Choroid plexus epithelial cell (primary cell): ENCODE data around the gene FOXD4.
"Not testable (repeated sequence)": the region's sequence is repeated elsewhere in the genome, so short reads cannot be mapped to it uniquely, and the experiment has no call there.

ENCODE experiments used
- DNase-seq: peaks from one replicate; pipeline ENCODE4 v3.0.0-alpha.2; 2010; ENCODE audit warnings: low read depth
- H3K4me3 ChIP-seq: 2 replicates; pipeline ENCODE4 v1.5.1; 2011; ENCODE audit warnings: low read depth, mild to moderate bottlenecking, control low read depth, low read length, moderate library complexity

The FOXD4 gene

DNA sequence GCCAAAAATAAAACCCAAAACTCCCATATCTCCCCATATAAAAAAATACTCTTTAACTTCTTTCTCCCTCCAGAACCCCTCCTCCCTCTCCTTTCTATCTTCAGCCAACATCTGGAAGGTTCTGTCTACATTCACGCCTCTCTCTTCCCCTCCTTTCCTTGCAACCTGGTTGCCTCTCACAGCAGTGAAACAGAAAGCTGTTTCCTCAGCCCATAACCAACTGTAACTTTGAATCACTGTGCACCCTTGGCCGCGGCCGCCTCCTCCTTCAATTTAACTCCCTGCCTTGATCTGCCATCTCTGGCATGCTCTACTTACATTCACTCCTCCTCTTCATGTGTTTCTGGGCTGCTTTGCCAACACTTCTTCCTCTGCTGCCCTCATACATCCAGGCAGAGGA lies 23.2 kb downstream of the FOXD4 start:
- H3K4me3 ChIP-seq, DNase-seq: not testable (repeated sequence)

DNA sequence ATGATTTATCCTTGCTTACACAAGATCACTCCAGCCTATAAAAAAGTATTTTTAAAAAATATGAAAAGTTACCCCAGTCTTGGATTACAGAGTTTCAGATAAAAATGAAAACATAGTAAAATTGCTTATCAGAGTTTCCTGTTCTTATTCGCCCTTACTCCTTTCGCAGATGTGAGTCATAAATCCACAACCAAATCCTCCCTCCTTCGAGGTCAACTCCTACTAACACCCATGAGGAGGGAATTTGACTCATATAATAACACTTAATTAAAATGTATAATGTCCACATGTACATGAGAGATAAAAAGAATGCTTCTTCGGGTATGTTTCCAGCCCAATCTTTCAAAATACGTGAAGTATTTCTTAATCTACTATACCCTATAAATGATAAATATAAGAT lies 23.9 kb downstream of the FOXD4 start:
- not testable (repeated sequence) for H3K4me3 ChIP-seq, DNase-seq

DNA sequence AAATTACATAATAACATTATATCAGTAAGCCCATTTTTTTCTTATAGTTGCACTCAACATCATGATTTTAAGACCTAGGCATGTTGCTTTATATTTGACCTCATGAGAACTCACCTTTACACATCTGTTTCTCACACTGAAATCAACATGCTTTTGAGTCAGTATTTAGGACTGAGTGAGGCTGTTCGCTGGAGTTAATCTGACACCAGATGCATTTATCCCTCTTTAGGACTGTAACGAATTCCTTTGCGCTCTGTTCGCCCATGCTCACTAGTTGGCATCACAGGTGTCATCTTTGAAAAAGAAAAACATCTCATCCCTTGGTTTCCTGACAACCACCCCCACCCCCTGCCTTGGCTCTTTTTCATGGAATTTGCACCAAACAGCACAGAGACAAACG lies 24.3 kb downstream of the FOXD4 start:
- H3K4me3 ChIP-seq, DNase-seq: not testable (repeated sequence)

- DNase-seq, H3K4me3 ChIP-seq: not testable (repeated sequence)
Observed at GRCh38 chr9:90851-91250, 27.4 kb downstream of the FOXD4 start.

DNA sequence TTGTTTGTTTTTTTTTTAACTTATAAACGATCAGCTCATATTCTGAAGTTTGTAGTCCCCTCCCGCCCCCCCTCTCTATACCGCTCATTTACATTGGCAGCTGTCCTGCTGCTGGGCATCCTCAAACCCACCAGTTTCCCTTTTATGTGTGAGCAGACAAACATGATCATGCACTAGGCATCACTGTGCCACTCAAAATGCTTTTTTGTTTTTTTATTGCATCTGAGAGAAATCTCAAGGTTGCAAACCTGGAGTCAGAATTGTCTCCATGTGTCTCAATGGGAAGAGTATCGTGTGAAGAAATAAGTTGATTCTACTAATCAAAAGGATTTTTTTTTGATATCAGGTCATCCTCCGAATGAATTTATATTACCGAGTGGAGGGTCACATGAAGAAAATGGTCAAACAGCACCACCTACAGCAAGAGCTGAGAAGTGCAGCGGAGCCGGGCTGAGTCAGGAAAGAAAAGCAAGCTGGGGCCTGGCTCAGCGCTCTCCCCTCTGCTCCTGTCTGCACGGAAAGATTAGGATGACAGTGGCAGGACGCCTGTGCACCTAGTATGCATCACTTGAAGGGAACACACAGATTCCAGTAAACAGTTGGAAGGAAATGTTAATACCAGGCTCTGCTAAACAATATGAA lies 29.7 kb downstream of the FOXD4 start:
- H3K4me3 ChIP-seq, DNase-seq: not testable (repeated sequence)

- not testable (repeated sequence) for DNase-seq
Observed at GRCh38 chr9:87860-88259, 30.4 kb downstream of the FOXD4 start.

GRCh38 chr9:87105-87504 lies 31.1 kb downstream of the FOXD4 start:
- H3K4me3 ChIP-seq, DNase-seq: not testable (repeated sequence)

More at GRCh38 chr9:87860-88259, 30.4 kb downstream of the FOXD4 start:
- not testable (repeated sequence) for H3K4me3 ChIP-seq

GRCh38 chr9:86697-87096 lies 31.5 kb downstream of the FOXD4 start:
- H3K4me3 ChIP-seq, DNase-seq: not testable (repeated sequence)

DNA sequence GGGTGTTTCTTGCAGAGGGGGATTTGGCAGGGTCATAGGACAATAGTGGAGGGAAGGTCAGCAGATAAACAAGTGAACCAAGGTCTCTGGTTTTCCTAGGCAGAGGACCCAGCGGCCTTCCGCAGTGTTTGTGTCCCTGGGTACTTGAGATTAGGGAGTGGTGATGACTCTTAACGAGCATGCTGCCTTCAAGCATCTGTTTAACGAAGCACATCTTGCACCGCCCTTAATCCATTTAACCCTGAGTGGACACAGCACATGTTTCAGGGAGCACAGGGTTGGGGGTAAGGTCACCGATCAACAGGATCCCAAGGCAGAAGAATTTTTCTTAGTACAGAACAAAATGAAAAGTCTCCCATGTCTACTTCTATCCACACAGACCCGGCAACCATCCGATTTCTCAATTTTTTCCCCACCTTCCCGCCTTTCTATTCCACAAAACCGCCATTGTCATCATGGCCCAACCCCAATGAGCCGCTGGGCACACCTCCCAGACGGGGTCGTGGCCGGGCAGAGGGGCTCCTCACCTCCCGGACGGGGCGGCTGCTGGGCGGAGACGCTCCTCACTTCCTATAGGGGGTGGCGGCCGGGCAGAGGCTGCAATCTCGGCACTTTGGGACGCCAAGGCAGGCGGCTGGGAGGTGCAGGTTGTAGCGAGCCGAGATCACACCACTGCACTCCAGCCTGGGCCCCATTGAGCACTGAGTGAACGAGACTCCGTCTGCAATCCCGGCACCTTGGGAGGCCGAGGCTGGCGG lies 35.1 kb downstream of the FOXD4 start:
- DNase-seq, H3K4me3 ChIP-seq: not testable (repeated sequence)

GRCh38 chr9:78333-78732 lies 39.9 kb downstream of the FOXD4 start:
- not testable (repeated sequence) for H3K4me3 ChIP-seq, DNase-seq

- H3K4me3 ChIP-seq, DNase-seq: not testable (repeated sequence)
Observed at GRCh38 chr9:76389-76788, 41.8 kb downstream of the FOXD4 start.

- peak overlapping the region; percentile 51 for H3K4me3 ChIP-seq
- not testable (repeated sequence) for DNase-seq
Observed at GRCh38 chr9:73900-74525, 44.2 kb downstream of the FOXD4 start.

DNA sequence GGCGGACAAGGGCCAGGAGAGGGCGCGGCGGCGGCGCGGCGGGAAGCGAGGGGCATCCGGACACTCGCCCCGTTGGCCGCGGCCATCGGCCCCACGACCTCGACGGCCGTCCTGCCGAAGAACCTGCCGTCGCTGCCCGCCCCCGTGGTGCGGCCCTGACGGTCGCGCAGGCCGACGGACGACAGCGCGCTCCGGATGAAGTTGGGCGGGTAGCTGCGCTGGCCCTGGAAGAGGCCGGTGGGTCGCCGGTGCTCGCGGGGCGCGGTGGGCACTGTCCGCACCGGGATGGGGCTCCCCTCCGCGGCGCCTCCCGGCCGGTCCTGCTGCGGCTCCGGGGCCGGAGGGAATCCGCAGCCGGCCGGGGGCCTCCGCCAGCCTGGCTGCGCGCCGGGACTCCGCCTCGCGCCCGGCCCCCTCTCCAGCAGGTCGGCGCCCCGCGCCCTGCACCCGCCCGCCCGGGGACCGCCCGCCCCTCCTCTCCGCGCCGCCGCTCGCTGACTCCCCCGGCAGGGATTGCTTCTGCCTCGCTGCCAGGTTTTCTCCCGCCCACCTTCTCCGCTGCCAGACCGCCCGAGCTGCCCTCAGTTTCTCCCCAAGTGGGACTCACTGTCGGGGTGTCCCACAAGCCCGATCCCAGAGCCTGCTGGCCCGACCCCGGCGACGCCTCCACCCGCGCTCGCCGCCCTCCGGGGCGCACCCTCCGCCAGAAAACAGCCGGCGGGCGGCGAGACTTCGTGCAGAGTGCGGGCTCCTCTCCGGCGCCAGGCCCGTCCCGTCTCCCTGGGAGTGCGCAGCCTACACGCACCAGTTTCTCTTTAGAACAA lies 44.9 kb downstream of the FOXD4 start:
- DNase-seq = peak; percentile 12
- peak overlapping the region; percentile 51 for H3K4me3 ChIP-seq
